ENCODE measurements around the gene CHST3. TPM values are rescaled to one million over a fixed set of nuclear protein-coding genes. Genes with fewer than 3 reads are reported as not detected.

The CHST3 gene
- total and polyA plus RNA-seq, 8 donors: 10.3 to 20.1 (median 11.6) TPM

DNA sequence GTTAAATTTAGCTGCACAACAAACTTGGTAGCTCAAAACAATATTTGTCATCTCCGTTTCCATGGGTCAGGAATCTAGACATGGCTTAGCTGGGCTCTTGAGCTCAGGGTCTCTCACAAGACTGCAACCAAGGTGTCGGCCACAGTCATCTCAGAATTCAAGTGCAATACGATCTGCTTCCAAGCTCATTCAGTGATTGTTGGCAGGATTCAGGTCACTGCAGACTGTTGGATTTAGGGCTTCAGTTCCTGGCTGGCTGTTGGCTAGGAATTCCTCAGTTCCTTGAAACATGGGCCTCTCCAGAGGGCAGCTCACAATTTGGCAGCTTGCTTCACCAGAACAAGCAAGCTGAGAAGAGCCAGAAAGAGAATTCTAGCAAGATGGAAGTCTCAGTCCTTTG, 17.5 kb upstream of the CHST3 start:
- Histone ChIP-seq H3K4me1 (no peaks in the 10 kb centered on the region), H3K27ac (no peak overlapping the region), H3K4me3 (no peak overlapping the region), H3K9me3 (peaks cover 0 to 82% of the 10 kb centered on the region in 2 donors), H3K36me3 (no peaks in the 10 kb centered on the region), H3K27me3 (no peaks in the 10 kb centered on the region)
- TF ChIP-seq, protein P1, sequence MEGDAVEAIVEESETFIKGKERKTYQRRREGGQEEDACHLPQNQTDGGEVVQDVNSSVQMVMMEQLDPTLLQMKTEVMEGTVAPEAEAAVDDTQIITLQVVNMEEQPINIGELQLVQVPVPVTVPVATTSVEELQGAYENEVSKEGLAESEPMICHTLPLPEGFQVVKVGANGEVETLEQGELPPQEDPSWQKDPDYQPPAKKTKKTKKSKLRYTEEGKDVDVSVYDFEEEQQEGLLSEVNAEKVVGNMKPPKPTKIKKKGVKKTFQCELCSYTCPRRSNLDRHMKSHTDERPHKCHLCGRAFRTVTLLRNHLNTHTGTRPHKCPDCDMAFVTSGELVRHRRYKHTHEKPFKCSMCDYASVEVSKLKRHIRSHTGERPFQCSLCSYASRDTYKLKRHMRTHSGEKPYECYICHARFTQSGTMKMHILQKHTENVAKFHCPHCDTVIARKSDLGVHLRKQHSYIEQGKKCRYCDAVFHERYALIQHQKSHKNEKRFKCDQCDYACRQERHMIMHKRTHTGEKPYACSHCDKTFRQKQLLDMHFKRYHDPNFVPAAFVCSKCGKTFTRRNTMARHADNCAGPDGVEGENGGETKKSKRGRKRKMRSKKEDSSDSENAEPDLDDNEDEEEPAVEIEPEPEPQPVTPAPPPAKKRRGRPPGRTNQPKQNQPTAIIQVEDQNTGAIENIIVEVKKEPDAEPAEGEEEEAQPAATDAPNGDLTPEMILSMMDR (IDR thresholded peaks at IDR 0.05): no peak
- ATAC-seq (no peak), DNase-seq (no peak)
- intact Hi-C loops (cut with DNase I): no loop called here

DNA sequence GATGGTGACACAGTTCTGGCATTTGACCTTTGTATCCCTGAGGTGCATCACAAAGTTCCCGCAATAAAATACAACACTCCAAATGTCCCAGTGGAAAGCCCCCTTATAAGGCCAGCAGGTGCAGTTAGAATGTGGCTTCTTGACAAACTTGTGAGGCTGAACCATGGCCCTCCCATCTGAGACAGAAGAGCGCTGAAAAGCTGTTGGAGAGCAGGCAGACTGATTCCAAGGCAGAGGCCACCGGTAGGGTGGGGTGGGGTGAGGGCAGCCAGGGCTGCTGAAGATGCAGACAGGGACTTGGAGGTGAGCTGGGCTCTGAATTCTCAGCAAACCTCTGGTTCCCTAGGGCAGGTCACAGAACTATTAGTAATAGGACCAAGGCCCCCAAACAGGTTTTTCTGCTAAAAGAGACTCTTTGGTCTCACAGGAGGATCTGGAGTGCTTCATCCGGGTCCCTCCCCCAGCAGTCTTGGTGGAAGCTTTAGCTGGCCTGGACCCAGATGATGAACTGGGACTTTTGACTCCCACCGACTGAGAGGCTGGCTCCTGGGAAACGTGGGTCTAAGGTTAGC, 15.6 kb upstream of the CHST3 start:
- TF ChIP-seq, protein P1 (IDR thresholded peaks at IDR 0.05): no peak
- no peaks in the 10 kb centered on the region for H3K27me3 ChIP-seq
- intact Hi-C loops (cut with DNase I): no loop called here

DNA sequence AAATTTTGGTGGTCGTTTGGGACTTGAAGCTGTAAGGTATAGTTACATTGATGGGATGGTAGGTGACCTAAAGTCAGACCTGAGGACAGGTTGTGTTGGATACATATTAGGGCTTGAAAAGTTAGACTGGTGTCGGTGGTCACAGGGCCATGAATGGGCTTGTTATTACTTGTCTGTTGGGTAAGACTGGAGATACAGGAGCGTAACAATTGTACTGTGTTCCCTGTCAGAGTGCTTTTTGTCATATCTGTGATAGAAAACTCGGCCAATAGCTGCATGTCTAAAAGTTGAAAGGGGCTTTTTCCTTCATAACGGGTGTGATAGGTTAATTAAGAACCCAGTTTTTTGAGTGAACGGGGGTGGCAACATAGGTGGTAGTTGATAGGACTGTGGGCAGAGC, 13.5 kb upstream of the CHST3 start:
- Histone ChIP-seq H3K4me3 (no peak overlapping the region), H3K36me3 (no peaks in the 10 kb centered on the region), H3K9me3 (peaks cover 0 to 62% of the 10 kb centered on the region in 2 donors), H3K27me3 (no peaks in the 10 kb centered on the region), H3K27ac (no peak overlapping the region), H3K4me1 (no peaks in the 10 kb centered on the region)
- DNase-seq (no peak), ATAC-seq (no peak)
- TF ChIP-seq, protein P1 (IDR thresholded peaks at IDR 0.05): no peak
- intact Hi-C loops (cut with DNase I): no loop called here

More for the DNA sequence above, 15.6 kb upstream of the CHST3 start:
- ATAC-seq (no peak), DNase-seq (no peak)
- Histone ChIP-seq H3K9me3 (peaks cover 0 to 66% of the 10 kb centered on the region in 2 donors), H3K27ac (no peak overlapping the region), H3K36me3 (no peaks in the 10 kb centered on the region), H3K4me1 (no peaks in the 10 kb centered on the region), H3K4me3 (no peak overlapping the region)

DNA sequence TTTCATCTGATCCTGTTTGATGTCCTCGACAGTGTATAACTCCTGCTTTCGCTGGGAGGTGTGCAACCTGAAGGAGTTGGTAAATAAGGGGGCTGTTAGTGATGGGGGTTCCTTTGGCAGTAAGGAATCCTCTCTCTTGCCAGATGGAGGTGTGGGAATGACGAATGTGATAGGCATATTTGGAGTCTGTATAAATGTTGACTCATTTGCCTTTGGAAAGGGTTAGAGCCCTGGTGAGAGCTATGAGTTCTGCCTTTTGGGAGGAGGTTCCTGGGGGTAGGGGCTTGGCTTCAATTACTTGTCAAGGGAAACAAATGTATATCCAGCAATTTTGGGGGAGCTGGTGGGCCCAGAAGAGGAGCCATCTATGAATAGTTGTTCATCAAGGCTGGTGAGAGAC, 11.4 kb upstream of the CHST3 start:
- Histone ChIP-seq H3K4me3 (no peak overlapping the region), H3K36me3 (no peaks in the 10 kb centered on the region), H3K4me1 (peaks cover 0 to 7% of the 10 kb centered on the region in 2 donors), H3K27me3 (no peaks in the 10 kb centered on the region), H3K27ac (no peak overlapping the region), H3K9me3 (peaks cover 0 to 51% of the 10 kb centered on the region in 2 donors)
- intact Hi-C loops (cut with DNase I): no loop called here
- DNase-seq (no peak), ATAC-seq (no peak)
- TF ChIP-seq, protein P1 (IDR thresholded peaks at IDR 0.05): no peak

DNA sequence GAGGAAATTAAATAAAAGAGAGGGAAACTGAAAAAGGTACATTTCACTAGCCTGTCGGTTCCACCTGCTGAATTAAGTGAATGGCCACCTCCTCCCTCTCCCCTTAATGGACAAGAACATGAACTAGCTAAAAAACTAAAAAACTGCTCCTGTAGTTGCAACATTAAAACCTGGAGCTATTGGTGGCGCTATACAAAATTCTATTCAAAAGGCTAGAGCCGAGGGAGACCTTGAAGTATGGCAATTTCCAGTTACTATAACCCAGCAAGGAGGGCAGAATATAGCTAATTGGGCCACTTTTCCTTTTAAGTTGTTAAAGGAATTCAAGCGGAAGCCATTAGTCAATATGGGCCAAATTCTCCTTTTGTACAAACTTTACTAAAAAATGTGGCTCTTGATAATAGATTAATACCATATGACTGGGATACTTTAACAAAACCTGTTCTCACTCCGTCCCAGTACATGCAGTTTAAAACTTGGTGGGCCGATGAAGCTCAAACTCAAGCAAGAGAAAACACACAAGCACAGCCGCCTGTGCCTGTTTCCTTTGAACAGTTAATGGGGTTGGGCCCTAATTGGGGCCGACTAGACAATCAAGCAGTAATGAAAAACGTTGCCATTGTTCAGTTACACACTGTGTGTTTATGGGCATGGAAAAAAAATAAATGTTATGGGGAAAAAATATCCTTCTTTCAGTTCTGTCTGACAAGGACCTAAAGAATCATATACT, 6.5 kb upstream of the CHST3 start:
- Histone ChIP-seq H3K27ac (no peak overlapping the region), H3K4me3 (no peak overlapping the region), H3K36me3 (no peaks in the 10 kb centered on the region), H3K27me3 (peaks cover 0 to 7% of the 10 kb centered on the region in 2 donors), H3K4me1 (peaks cover 0 to 7% of the 10 kb centered on the region in 2 donors), H3K9me3 (peaks cover 0 to 28% of the 10 kb centered on the region in 2 donors)
- no peak for DNase-seq
- ATAC-seq: no peak
- intact Hi-C loops (cut with DNase I): loop anchor here in 1 of 2 donors (5.0 kb wide), 1 partner anchor 90 kb away; no protein-coding TSS in a partner anchor
- TF ChIP-seq, protein P1 (IDR thresholded peaks at IDR 0.05): no peak

All from left lung (tissue), 10 donors.